GM18517 (cell line): ENCODE measurements around the gene SRXN1.

ENCODE experiments used
- ATAC-seq: cut with Tn5 transposase; IDR thresholded peaks from one replicate; pipeline ENCODE4 v1.9.1; 2021; ENCODE audit warnings: mild to moderate bottlenecking, moderate library complexity; ENCODE audit not compliant: unreplicated experiment

The SRXN1 gene

DNA sequence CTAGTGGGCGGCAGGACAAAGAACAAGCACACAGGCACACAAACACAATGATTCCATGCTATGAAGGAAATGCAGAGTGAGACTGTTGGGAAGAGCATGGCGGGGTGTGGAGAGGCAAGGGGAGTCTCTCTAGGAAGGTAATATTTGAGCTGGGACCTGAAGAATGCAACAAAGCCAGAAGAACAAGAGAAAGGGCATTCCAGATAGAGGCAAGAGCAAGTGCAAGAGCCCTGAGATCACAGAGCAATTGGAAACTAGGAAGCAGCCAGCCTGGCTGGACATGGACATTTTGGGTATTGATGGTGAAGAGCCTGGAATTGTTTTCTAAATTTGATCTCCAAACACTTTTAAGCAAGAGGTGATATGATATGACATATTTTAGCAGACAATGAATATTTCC lies 15.4 kb downstream of the SRXN1 start:
- no peak for ATAC-seq

DNA sequence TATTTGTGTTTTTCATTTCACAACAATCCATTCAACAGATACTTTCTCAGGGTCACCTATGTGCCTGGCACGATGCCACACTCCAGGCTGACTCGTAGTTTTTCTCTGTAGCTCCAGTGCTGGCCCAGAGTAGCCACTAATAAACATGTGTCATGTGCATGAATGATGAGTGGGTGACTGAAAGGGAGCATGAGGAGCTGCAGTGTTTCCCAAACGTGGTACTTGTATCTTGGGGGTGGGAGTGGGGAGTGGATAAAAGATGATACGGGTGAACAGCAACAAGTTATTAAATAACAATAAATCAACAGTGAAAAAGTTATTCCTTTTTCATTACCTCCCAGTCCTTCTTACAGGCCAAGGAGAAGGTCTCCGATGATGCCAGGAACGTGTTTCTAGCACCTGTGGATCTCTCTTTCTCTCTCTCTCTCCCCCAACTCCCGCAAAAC lies 17.1 kb downstream of the SRXN1 start:
- ATAC-seq = no peak

DNA sequence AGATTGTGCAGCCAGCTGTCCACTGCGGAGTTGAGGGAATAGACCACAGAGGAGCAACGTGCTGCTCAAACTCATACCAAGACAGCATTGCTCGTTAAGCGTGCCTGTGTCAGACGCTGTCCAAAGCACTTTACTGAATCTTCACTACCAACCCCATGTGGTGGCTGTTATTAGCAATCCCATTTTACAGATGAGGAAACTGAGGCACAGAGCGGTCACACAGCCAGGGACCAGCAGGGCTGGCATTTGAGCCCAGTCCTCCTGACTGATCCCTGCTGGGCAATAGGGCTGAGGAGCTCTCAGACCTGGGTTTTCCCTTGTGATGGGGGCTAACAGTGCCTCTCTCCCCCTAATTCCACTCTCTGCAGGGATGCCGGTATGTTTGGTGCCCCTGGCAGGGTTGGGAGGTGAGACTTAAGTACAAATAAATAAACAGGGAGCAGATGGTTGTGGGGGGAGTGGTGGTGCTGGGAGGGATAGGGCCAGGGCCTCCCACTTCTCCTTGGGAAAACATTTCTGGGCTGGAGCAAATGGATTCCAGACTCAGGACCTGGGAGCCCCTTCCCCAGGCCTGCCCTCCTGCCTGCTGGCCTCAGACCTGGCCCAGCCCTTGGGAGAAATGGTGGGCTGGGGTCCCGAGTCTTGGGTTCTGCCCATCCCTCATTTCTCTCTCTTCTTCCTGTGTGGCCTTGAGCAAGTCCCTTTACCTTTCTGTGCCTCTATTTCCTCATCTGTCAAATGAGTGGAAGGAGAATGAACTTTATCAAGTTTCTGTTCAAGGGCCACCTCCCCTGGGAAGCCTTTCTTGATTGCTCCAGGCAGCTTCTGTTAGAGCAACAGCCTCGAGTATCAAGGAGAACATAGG lies 17.7 kb downstream of the SRXN1 start:
- ATAC-seq = no peak

DNA sequence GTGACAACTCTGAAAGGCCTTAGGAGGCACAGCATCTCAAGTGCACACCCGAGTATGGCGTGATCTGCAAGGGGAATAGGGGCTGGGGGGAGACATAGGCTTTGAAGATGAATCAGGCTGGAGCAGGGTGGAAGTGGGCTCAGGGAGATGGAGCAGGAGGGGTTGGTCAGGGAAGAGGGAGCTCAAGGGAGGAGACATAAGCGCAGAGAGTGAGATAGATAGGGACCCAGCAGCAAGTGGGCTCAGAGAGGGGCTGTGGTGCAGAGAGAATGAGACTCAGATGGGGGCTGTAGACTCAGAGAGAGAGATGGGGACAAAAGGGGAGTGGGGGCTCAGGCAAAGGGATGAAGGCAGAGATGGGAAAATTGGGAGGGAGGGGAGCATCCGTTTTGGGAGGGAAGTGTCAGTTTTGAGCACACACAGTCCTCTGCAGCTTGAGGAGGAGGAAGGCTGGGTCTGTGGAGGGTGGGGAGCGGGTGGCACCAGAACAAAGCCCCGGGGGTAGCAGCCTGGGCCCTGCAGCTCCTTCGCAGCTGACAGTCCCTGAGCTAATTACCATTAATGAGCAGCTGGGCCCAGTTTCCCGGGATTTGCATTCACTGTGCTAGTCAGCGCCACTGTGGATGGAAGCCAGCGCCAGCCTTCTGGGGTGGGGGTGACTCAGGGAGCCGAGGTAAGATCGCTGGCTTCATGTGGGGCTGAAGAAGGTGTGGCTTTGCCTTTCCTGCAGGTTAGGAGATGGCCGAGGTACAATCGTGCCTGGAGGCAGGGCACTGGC lies 18.7 kb downstream of the SRXN1 start:
- ATAC-seq = no peak

DNA sequence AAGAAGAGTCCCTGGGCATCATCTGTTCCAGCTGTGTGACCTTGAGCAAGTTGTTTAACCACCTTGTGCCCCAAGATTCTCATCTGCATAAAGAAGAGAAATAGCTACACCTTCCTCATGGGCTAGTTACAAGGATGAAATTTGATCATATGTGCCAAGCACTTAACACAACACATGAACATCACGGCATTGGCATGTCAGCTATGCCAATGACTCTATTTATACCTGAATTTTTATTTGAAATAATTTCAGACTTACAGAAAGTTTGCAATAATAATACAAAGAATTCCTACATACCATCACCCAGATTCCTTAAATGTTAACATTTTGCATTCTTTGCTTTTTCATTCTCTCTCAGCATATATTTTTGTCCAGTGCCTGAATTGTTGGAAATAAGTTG lies 21.9 kb downstream of the SRXN1 start:
- no peak for ATAC-seq

DNA sequence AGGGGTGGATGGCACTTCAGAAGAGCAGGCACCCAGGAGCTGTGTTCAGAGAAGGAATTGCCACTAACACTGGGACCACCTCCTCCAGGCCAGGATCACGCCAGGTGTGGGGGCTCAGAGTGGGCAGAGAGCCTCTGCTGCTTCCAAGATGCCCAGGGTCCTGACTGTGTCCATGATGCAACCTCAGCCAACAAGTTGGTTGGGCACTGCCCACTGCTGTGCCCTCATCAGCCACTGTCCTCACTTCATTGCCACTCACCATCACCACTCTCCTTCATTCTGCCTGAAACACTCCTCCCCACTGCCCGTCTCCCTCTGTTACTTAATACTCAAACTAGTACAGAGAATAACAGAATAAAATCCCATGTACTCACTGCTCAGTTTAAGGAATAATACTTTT lies 26.4 kb downstream of the SRXN1 start:
- ATAC-seq = no peak

DNA sequence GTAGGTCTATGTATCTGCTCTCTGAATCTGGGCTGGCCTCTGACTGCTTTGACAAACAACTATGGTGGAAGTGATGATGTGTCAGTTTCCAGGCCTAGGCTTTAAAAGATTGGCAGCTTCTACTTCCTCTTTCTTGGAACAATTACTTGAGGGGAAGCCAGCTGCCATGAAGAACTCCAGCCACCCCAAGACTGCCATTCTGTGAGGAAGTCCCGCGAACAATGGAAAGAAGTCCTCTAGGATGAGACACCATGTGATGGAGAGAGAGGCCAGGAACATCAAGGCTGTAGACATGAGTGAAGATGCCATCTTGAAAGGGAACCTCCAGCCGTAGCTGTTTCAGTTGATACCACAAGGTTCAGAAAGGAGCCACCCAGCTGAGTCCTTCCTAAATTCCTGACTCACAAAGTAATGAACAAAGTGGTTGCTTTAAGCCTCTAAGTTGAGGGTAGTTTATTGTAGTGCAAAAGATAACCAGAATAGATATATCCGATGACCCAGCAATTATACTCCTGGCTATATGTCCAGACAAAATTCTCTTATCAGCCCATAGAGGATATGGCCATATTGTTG lies 27.6 kb downstream of the SRXN1 start:
- no peak for ATAC-seq

DNA sequence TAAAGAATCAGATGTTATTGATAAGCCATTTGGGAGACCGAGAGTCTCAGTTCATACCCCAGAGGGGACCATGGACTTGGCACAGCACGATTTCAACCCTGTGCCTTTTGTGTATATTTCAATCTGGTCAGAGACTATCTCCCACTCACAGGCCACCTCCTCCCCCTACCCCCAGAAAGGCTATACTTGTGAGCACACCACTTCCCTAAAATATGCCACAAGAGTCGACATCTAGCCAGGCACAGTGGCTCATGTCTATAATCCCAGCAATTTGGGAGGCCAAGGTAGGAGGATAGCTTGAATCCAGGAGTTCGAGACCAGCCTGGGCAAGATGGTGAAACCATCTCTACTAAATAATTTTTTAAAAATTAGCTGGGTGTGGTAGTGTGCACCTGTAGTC lies 29.3 kb downstream of the SRXN1 start:
- ATAC-seq = no peak

DNA sequence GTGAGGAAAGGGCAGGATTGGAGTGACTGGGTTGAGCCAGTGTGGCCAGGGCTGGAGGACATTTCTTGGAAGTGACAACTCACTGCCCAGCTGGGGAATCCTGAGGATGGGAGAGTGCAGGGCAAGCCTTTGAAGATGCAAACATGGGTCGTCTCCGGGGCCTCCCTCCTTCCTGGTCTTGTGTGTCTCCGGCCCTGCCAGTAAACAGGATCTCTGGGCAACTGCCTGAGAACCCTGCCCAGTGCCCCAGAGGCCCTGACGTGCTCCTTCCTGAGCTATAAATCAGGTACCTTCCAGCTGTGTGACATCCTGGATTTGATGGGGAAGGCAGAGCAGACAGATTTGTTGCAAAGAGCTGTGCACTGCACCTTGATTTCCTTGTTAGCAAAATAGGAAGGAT lies 30.0 kb downstream of the SRXN1 start:
- ATAC-seq = no peak

DNA sequence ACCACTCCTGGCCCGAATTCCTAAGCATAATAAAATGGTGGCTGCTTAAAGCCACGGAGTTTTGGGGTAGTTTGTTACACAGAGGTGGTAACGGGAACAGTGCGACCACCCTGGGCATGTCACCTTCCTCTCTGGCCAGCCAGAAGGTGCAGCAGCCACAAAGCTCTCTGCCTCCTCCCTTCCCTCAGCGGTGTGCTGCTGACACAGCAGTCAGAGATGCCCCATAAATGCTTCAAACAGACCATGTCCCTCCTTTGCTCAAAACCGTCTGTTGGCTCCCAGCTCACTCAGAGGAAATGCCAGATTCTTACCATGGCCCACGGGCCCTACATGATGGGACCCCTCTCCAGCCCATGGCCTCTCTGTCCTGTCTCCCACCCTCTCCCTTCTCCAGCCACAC lies 30.8 kb downstream of the SRXN1 start:
- no peak for ATAC-seq

DNA sequence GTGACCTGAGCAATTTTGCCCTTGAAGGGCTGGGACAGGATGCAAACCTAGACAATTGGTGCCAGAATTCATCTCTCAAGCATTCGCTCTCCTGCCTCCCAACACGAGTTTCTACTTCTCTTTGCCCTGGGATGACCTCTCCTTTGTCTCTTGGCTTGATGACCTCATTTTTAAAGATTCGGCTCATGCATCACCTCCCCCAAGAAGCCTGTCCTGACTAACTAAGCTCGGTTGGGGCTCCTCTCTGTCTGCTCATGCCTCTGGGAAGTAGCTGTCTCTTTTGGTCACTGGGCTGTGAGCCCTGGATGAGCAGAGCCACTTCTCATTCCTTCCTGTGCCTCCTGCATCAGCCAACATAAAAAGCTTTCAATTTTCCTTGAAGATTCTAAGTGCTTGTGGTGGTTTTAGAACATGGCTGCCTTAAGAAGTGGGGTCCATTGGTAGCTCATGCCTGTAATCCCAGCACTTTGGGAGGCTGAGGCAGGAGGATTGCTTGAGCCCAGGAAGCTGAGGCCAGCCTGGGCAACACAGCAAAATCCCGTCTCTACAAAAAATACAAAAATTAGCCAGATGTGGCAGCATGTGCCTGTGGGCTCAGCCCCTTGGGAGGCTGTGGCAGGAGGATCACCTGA lies 31.8 kb downstream of the SRXN1 start:
- ATAC-seq = no peak

DNA sequence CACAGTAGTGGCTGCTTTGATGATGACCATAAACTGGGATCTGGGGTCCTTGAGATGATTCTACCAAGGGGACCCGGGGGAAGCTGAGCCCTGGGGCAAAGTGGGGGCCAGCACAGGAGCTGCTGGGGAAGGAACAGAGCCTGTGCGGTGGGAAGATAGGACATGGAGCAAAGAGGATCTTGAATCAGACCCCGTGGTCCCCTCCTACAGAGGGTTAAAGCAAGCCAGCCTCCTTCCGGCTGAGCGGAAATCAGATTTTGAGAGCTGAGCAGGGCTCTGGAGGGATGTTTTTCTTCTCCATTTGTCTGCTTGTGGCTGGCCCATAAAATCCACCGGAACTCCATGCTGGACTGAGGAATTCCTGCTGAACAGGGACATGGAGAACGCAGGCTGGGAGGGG lies 32.8 kb downstream of the SRXN1 start:
- no peak for ATAC-seq

DNA sequence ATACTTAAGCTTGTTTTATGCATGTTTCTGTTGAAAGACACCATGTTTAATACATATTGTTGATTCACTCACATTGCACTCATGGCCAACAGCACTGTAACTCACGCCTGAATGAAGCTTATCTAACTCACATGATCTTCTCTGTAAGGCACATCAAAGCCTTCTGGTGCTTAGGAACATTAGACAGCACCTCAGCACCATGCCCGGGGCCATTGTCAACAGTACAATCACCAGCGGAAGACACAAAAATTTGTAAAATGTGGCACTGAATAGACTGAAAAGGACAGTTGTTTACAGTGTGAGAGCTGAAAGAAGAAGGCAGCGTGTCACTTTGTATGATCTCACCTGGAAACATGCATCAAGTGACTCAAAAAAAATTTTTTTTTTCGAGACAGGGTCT lies 34.0 kb downstream of the SRXN1 start:
- no peak for ATAC-seq

DNA sequence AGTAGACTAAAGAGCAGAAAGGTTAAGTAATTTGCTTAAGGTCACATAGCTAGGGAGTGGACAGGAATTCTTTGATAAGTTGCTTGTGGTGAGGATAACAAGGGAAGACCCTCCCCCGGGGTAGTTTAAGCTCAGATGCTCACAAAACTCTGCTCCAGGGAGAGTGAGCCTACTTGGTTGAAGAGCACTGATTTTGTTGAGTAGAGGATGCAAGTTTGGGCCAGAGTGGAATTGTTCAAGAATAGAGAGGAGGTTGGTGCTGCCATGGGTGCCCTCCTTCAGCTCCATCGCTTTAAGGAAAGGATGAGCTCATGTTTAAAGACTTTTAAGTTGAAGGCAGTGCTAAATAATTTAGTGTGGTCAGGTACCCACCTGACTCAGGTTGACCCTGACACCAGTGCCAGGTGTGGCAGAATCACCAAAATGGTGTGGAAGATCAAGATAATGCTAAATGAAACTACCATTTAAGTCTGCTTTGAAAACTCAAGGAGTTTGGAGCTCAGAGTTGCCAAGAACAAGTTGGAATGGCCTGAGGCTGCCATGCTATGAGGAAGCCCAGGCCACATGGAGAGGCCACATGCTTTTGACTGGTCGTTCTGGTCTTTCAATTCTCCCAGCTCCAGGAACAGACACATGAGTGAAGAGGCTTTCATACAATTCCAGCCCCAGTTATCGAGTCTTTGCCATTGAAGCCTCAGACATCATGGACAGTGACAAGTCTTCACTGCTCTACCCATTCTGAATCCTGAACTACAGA lies 34.9 kb downstream of the SRXN1 start:
- no peak for ATAC-seq

DNA sequence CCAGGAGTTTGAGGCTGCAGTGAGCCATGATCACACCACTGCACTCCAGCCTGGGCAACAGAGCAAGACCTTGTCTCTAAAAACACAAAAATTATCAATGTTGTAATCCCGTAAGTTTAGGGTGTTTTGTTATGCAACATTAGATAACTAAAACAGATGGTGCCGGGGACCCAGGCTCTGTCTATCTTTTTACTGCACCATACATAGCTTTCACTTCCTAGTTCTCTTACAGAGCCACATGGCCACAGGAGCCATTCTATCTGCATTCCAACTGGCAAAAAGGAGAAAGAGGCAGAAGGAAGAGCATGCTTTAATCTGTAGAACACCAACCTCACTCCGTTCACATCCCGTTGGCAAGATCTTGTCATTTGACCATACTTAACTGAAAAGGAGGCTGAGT lies 37.5 kb downstream of the SRXN1 start:
- no peak for ATAC-seq

DNA sequence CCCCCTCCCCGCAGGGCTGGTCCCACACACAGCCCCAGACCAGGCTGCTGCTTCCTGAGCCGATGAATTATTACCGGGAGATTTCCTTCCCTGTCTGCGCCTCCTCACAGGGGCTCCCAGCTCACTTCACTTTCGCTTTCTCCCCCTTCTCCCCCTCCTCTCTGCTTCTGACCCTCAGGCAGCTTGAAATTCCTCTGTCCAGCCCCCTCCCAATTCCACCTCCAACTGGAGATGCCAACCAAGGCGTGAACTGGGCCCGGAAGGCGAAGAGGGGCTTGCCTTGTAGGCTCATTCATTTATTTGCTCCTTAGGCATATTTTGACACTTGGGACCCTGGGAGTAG lies 41.2 kb downstream of the SRXN1 start:
- no peak for ATAC-seq

DNA sequence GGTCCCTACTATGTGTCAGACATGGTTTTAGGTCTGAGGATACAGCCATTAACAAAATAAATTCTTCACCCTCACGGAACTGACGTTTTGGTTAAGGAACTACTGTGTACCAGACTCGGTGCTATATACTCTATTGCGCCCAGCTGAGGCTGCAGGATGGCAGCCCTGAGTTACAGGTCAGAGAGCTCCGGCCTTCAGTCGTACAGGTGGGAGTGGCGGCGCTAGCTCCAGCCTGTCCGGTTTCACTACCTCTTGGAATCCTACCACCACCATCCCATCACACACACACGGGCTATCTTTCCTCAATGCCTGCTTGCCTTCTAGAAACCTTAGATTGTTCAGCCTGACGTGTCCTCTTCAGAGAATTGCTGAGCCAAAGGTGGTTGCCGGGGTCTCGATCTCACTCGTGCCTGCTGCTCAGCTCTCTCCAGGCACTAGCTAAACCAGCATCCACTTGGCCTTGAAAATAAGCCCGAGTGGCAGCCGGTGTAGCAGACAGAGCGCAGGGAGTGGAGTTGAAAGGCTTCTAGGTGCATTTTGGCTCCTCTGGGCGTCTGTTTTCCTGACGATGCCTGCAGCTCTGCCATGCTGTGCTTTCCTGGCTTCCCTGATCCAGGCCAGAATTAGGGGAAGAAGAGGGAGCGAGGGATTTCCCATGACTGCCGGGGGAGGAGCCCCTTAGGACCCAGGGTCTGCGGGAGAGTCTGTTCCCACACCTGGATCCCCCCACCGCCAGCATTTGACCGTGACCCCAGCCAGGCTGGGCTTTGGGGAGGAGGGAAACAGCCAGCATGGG lies 41.8 kb downstream of the SRXN1 start:
- ATAC-seq = no peak

DNA sequence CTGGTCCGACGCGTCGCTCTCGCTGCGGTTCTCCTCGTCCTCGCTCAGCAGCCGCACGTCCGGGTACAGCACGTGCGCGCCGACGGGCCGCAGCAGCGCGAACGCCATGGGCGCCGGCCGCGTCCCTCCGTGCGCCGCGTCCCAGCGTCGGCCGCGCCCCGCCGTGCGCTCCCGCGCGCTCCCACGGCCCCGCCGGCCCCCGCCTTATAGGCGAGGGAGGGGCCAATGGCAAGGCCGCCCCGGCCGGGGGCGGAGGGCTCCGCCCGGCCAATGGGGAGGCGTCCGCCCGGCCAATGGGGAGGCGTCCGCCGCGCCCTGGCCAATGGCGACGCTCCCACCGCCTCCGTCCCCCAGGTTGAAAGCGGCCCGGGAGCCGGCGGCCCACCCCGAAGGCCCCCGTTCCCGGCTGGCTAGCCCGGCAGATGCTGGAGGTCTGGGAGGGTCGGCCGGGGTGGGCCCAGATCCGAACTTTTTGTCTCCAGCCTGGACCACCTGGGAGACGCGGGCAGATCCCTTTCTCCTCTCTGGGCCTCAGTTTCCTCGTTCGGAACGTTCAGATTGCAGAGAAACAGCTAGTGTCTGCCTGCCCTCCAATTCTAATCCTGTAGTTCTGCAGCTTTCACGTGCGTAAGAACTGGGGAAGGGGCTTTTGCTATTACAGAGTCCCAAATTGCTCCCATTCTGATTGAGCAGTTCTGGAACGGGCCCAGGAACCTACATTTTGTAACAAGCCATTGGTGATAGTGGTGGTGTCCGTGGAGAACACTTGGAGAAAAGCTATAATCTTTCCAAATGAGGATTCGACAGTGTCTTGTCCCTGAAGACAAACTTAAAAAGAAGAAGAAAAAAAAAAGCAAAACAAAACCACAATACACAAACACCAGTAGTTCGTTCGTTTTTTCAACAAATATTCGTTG lies 42.6 kb downstream of the SRXN1 start, which contains the start of gene TCF15:
Gene TCF15 (minus strand): TSS at position 180 of the 917 bp plus-strand sequence. CDS start 72 bp downstream, at position 108.
- ATAC-seq = no peak
